Measurements from ENCODE around the gene MLEC. TPM values are rescaled to one million over a fixed set of nuclear protein-coding genes. Genes with fewer than 3 reads are reported as not detected.

The MLEC gene
- total and polyA plus RNA-seq, 2 of the 13 experiments (the other 11 are each of a cell fraction or from before 2014, with no cell fraction given): 49.8 to 156 TPM

DNA sequence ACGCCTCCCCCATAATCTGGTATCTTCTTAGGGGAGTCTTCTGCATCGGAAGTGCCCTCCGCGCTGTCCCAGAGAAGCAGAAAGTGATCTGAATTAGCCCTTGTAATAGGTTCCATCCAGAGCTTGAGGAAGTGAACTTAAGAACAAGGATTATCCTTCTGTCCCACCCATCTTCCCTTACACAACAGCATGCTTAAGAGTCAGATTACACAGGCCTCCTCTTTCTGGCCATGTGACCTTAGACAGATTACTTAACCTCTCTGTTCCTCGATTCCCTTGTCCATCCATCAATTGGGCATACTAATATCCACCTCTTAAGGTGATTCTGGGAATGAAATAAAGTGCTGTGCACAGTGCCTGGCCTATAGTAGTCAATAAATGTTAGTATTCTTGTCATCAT, 35.1 kb upstream of the MLEC start:
- Histone ChIP-seq H3K4me2 (ENCODE audit: low read depth, low read length) (no peak overlapping the region), H3K79me2 (ENCODE audit: insufficient read depth, low read length) (no peaks in the 10 kb centered on the region), H3K27ac (ENCODE audit: extremely low read length, insufficient read depth, low read length) (no peak overlapping the region), H3K9ac (ENCODE audit: insufficient read depth, low read depth, low read length) (no peak overlapping the region), H3K4me1 (ENCODE audit: insufficient read depth, low read length) (peaks cover 13% of the 10 kb centered on the region), H3K27me3 (ENCODE audit: control insufficient read depth in 1 of 2, insufficient read depth in 2 of 2, low read length in 2 of 2) (peaks cover 5 to 72% of the 10 kb centered on the region in 2 experiments; a peak in 4 of 5 replicates), H3K9me3 (ENCODE audit: low read length) (no peaks in the 10 kb centered on the region), H2AFZ (ENCODE audit: low read length) (no peak overlapping the region), H3K36me3 (replicated peaks in 1 of 2; ENCODE audit: control insufficient read depth in 1 of 2, insufficient read depth in 2 of 2, low read length in 2 of 2) (no peaks in the 10 kb centered on the region), H4K20me1 (ENCODE audit: insufficient read depth, low read length) (no peaks in the 10 kb centered on the region), H3K4me3 (replicated peaks in 1 of 3; ENCODE audit: insufficient read depth in 1 of 3, low read depth in 2 of 3, low read length in 3 of 3) (no peak overlapping the region)
- no peak for FAIRE-seq
- no peak for ATAC-seq
- intact Hi-C loops (cut with micrococcal nuclease; ENCODE audit: unreplicated experiment) (no loop called here), in situ Hi-C loops (cut with HindIII; ENCODE audit: extremely low pct_ligation_motif_present, low pct_unique_long_range_greater_than_20kb) (loop anchor here (5.0 kb wide), 1 partner anchor 70 kb away; the partner anchor contains the start of gene POP5)
- 48% methylated on average over 5 of the region's 5 CpGs for WGBS (ENCODE audit: low lambda C conversion rate)
- BruUV-seq (replicated peaks): no TSS peak
- ChIA-PET CTCF (ENCODE audit: low intra/inter-chr PET ratio, low total read pairs) (no interaction called here), POLR2A (no interaction called here)
- no peak for DNase-seq (ENCODE audit: low spot score)
- TF ChIP-seq GLI4 (CRISPR knock-in tag; IDR thresholded peaks at IDR 0.05; ENCODE audit: borderline replicate concordance): no peak
- no peak for TF ChIP-seq TOPORS (CRISPR knock-in tag; IDR thresholded peaks at IDR 0.05)
- TF ChIP-seq, protein P1, sequence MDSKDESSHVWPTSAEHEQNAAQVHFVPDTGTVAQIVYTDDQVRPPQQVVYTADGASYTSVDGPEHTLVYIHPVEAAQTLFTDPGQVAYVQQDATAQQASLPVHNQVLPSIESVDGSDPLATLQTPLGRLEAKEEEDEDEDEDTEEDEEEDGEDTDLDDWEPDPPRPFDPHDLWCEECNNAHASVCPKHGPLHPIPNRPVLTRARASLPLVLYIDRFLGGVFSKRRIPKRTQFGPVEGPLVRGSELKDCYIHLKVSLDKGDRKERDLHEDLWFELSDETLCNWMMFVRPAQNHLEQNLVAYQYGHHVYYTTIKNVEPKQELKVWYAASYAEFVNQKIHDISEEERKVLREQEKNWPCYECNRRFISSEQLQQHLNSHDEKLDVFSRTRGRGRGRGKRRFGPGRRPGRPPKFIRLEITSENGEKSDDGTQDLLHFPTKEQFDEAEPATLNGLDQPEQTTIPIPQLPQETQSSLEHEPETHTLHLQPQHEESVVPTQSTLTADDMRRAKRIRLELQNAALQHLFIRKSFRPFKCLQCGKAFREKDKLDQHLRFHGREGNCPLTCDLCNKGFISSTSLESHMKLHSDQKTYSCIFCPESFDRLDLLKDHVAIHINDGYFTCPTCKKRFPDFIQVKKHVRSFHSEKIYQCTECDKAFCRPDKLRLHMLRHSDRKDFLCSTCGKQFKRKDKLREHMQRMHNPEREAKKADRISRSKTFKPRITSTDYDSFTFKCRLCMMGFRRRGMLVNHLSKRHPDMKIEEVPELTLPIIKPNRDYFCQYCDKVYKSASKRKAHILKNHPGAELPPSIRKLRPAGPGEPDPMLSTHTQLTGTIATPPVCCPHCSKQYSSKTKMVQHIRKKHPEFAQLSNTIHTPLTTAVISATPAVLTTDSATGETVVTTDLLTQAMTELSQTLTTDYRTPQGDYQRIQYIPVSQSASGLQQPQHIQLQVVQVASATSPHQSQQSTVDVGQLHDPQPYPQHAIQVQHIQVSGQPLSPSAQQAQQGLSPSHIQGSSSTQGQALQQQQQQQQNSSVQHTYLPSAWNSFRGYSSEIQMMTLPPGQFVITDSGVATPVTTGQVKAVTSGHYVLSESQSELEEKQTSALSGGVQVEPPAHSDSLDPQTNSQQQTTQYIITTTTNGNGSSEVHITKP (CRISPR knock-in tag; IDR thresholded peaks at IDR 0.05; ENCODE audit: low read depth): no peak
- TF ChIP-seq, protein P2, sequence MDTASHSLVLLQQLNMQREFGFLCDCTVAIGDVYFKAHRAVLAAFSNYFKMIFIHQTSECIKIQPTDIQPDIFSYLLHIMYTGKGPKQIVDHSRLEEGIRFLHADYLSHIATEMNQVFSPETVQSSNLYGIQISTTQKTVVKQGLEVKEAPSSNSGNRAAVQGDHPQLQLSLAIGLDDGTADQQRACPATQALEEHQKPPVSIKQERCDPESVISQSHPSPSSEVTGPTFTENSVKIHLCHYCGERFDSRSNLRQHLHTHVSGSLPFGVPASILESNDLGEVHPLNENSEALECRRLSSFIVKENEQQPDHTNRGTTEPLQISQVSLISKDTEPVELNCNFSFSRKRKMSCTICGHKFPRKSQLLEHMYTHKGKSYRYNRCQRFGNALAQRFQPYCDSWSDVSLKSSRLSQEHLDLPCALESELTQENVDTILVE (CRISPR knock-in tag; IDR thresholded peaks at IDR 0.05): no peak
- no peak for TF ChIP-seq ATM (IDR thresholded peaks at IDR 0.05; ENCODE audit: borderline replicate concordance)
- TF ChIP-seq SRSF9 (IDR thresholded peaks at IDR 0.05; ENCODE audit: borderline replicate concordance, insufficient read depth, low read depth, low read length, poor library complexity, severe bottlenecking): no peak
- TF ChIP-seq, protein P3, sequence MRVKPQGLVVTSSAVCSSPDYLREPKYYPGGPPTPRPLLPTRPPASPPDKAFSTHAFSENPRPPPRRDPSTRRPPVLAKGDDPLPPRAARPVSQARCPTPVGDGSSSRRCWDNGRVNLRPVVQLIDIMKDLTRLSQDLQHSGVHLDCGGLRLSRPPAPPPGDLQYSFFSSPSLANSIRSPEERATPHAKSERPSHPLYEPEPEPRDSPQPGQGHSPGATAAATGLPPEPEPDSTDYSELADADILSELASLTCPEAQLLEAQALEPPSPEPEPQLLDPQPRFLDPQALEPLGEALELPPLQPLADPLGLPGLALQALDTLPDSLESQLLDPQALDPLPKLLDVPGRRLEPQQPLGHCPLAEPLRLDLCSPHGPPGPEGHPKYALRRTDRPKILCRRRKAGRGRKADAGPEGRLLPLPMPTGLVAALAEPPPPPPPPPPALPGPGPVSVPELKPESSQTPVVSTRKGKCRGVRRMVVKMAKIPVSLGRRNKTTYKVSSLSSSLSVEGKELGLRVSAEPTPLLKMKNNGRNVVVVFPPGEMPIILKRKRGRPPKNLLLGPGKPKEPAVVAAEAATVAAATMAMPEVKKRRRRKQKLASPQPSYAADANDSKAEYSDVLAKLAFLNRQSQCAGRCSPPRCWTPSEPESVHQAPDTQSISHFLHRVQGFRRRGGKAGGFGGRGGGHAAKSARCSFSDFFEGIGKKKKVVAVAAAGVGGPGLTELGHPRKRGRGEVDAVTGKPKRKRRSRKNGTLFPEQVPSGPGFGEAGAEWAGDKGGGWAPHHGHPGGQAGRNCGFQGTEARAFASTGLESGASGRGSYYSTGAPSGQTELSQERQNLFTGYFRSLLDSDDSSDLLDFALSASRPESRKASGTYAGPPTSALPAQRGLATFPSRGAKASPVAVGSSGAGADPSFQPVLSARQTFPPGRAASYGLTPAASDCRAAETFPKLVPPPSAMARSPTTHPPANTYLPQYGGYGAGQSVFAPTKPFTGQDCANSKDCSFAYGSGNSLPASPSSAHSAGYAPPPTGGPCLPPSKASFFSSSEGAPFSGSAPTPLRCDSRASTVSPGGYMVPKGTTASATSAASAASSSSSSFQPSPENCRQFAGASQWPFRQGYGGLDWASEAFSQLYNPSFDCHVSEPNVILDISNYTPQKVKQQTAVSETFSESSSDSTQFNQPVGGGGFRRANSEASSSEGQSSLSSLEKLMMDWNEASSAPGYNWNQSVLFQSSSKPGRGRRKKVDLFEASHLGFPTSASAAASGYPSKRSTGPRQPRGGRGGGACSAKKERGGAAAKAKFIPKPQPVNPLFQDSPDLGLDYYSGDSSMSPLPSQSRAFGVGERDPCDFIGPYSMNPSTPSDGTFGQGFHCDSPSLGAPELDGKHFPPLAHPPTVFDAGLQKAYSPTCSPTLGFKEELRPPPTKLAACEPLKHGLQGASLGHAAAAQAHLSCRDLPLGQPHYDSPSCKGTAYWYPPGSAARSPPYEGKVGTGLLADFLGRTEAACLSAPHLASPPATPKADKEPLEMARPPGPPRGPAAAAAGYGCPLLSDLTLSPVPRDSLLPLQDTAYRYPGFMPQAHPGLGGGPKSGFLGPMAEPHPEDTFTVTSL (CRISPR knock-in tag; IDR thresholded peaks at IDR 0.05; ENCODE audit: borderline replicate concordance): no peak
- no peak for TF ChIP-seq ZNF652 (CRISPR knock-in tag; IDR thresholded peaks at IDR 0.05; ENCODE audit: borderline replicate concordance, low read depth)
- TF ChIP-seq CENPT (CRISPR knock-in tag; IDR thresholded peaks at IDR 0.05; ENCODE audit: low read depth): no peak
- no peak for TF ChIP-seq NFATC3 (CRISPR knock-in tag; IDR thresholded peaks at IDR 0.05)
- TF ChIP-seq ZNF160 (CRISPR knock-in tag; IDR thresholded peaks at IDR 0.05): no peak
- TF ChIP-seq TOE1 (CRISPR knock-in tag; IDR thresholded peaks at IDR 0.05): no peak
- TF ChIP-seq YY1 (IDR thresholded peaks at IDR 0.05; ENCODE audit: insufficient read depth, insufficient replicate concordance, low read depth, low read length): no peak
- TF ChIP-seq SP2 (CRISPR knock-in tag; IDR thresholded peaks at IDR 0.05): no peak
- TF ChIP-seq SOX6 (IDR thresholded peaks at IDR 0.05): no peak
- no peak for TF ChIP-seq SOX6 (CRISPR knock-in tag; IDR thresholded peaks at IDR 0.05)
